ENCODE measurements around the gene ELOVL5.
"Not testable (repeated sequence)": the region's sequence is repeated elsewhere in the genome, so short reads cannot be mapped to it uniquely, and the experiment has no call there.

ELOVL5 gene, protein sequence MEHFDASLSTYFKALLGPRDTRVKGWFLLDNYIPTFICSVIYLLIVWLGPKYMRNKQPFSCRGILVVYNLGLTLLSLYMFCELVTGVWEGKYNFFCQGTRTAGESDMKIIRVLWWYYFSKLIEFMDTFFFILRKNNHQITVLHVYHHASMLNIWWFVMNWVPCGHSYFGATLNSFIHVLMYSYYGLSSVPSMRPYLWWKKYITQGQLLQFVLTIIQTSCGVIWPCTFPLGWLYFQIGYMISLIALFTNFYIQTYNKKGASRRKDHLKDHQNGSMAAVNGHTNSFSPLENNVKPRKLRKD

DNA sequence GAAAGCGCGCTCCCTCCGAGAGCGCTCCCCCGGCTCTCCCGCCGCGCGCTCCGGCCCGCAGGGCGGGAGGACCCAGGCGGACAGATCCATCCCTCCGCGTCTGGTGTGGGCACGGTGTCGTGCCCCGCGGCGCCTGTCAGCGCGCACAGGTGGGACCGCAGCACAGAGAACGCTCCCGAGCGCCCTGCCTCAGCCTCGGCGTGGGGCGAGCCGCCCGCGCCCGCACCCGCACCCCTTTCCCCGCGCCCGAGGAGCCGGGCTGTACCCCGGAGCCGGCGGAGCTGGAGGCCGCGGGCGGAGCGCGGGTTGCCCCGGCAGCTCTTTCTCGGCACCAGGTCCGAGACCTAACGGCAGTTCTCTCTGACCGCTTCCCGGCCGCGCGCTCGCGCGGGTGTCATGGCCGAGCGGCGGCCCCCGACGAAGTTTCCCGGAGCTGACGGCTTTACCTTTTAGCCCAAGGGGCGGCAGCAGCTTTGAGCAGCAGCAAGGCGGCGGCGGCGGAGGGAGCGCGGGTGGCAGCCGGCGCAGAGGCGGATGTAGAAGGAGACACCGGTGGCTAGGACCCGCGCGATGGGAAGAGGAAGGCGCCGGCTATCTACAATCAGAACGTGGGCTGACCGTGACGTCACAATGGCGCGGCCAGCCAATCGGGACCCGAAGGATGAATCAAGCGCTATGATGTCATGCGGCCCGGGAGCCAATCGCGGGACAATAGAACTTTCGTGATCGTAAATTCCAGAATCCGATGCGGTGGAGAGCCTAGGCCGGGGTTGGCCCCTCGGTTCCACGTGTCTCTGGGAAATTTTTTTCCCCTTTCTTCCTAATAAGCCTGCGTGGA, at the start of gene ELOVL5:
Gene ELOVL5, minus strand, starts transcription at position 580 of the 838 bp plus-strand sequence. CDS start 53,251 bp downstream, outside the sequence.
- peak; percentile 100 for DNase-seq

DNA sequence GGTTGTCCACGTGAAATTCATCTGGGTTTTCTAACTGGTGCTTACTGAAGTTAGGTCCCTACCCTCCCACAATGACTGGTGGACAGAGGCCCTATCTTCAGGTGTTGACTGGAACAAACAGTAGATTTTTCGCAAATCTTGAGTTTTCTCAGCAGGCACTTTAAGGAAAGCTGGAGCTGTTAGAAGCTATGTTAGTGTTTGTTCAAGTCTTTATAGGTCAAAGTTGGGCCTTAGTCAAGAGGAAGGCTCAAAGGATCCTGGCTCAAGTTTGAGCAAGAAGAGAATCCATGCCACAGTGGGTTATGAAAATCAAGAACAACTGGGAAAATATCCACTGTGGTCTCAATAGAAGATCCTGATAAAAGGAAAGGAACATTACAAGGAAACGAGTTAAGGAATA, 48.5 kb upstream of the ELOVL5 start:
- no peak for DNase-seq

DNA sequence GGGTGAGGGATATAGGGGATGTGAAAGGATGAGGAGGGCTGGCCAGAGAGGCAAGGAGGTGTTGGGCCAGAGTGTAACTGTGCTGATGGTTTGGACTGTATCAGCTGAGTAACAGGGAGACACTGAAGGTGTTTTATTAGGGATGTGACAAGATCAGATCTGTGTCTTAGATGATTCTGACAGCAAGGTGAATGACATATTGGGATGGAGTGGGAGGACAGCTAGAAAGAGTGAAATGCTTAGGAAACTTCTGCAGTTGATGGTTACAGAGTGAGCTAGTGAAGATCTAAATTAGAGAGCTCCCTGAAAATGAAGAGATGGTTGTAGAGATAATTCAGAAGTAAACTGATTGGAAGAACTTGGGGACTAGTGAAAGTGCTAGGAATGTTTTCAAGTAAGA, 47.2 kb upstream of the ELOVL5 start:
- DNase-seq, result no peak

DNA sequence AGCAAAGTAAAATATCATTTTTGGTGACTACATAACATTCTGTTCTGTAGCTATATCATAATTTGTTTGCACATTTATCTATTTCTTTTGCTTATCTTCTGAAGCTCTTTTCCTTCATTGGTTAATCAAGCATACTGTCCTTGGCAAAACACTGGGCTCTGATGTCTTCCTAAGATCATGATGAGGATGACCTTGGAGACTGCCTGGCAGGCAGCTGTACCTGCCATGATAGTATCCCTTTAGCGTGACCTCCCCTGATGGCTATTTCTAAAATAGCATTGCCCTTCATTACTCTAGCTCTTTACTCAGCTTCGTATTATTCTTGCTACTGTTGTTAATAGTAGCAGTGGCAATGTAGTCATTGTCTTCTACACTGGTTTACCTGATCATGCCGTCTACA, 46.0 kb upstream of the ELOVL5 start:
- DNase-seq, result no peak

DNA sequence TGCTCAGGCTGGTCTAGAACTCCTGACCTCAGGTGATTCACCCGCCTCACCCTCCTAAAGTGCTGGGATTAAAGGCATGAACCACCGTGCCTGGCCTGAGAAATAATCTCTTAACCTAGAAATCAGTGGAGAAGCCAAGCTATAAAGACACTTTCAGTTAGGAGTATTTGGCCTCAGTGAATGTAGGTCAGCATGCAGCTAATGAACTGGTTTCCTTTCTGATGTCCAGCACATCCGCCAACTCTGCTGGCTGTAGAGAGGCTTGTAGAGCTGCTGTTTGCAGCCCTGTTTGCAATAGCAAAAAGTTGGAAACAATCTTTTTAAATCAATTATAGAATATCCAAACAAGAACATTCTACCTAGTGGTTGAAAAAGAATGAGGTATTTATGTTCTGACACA, 42.4 kb upstream of the ELOVL5 start:
- no peak for DNase-seq

DNA sequence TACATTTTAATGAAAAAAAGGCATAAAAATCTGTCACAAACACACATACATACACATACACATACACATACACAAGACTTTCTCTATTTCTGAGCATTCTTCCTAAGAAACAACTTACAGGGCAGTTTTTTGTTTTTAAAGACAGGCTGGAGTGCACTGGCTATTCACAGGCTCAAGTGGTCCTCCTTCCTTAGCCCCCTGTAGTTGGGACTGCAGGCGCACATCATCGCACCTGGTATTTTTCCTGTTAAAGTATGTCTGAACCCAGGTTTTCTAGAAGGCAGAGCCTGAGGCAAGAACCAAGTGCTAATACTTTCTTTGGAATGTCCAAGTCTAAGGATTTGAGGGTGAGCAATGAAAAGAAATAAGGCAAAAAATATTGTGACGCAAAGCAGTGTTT, 41.3 kb upstream of the ELOVL5 start:
- DNase-seq, result no peak

DNA sequence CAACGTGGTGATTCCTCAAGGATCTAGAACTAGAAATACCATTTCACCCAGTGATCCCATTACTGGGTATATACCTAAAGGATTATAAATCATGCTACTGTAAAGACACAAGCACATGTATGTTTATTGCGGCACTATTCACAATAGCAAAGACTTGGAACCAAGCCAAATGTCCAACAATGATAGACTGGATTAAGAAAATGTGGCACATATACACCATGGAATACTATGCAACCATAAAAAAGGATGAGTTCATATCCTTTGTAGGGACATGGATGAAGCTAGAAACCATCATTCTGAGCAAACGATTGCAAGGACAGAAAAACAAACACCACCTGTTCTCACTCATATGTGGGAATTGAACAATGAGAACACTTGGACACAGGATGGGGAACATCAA, 39.9 kb upstream of the ELOVL5 start:
- DNase-seq, result not testable (repeated sequence)

DNA sequence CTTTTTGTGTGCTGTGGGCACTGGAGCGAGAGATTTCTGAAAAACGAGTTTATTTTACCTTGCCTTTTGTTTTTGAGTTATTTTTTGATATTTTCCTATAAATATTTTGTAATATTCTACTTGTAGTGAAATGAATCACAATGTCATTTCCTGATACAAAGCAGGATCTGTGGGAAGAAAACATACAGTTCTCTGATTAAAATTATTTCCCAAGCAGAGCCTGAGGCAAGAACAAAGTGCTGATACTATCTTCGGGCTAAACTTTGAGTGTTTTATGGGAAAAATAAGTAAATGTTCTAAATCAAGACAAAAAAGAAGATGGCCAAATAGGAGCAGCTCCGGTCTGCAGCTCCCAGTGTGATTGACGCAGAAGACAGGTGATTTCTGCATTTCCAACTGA, 33.7 kb upstream of the ELOVL5 start:
- DNase-seq, result no peak

DNA sequence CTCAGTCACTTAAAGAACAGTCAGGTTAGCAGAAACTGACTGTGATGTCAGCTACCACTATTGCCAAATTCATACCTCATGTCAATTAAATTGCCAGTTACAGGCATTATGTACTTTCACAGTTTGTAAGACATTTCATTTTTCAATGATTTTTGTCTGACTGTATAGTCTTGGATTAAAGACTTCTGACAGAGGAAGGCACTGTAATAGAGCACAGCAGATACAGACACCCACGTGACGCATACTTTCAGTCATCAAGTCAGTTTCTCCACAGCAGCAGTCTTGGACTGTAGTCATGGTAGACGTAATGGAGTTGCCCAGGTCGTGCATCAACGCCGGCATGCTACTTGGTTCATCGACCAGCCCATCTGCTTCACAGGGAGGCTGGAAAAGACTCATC, 29.5 kb upstream of the ELOVL5 start:
- no peak for DNase-seq

DNA sequence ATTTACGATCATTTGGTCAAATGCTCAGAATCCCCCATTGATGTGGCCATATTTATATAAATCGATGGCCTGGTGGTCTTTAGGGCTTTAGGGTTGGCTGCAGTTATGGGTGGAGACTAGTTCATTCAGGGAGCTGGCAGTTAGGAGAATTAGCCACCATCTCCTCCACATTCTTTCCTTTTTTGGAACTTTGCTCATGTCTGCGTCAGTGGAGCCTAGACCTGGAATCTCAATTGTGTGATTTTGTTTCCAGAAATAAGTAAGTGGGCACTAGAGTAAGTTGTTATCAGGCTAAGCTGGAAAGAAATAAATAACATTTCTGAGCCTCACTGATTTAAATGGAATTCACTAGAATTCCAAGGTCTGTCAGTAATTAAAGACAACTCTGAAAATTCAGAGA, 29.0 kb upstream of the ELOVL5 start:
- DNase-seq, result no peak

DNA sequence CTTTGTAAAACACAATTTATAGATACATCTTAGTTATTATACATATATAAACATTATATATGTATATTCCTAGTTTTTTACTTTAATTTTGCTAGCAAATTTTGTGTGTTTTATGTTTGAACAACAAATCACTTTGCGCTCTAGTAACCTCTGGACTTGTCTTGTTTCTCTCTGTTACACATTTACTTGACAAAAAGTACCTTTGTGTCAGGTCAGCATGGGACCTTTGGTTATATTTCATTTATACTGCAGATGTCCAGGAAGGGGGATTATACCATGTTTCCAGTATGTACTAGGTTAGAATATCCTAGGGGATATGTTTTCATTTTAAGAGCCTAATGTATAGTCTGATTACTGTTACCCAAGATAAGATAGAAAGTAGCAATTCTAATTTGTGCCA, 28.5 kb upstream of the ELOVL5 start:
- DNase-seq, result no peak

DNA sequence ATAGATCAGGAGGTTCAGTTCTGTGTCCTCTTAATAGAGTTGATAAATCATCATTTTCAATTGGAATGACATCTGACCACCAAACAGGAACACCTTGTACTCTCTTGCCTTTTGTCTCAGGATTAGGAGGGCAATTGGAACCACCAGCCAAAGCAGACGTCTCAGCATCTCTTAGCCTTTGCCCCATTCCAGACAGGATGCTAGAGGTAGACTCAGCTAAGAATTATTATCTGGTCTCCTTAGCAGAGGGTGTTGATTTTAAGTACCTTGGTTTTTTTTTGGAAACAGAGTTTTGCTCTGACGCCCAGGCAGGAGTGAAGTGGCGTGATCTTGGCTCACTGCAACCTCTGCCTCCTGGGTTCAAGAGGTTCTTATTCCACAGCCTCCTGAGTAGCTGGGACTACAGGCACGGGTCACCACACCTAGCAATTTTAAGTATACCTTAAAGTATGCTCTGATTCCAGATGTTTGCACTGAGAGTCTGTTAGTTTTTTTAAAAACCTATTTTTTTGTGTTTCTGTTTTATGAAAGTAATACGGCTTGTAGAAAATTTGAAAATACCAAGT, 28.0 kb upstream of the ELOVL5 start:
- no peak for DNase-seq

DNA sequence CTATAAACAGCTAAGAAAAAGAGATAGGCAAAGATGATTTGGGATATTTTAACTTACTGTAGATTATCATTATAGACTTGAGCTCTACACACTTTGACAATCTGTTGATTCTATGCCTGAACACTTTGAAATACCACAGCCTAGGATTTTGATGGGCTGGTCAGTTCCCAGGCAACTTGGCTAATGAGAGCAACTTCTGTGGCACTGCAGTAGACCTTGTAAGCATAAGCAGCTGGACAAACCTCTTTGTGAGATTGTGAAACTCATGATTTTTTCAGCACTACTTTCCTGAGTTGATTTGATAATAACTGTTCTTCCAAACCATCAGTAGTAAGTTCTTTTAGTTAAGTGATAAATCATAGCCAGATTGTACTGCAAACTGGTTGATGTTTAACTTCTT, 27.1 kb upstream of the ELOVL5 start:
- no peak for DNase-seq

DNA sequence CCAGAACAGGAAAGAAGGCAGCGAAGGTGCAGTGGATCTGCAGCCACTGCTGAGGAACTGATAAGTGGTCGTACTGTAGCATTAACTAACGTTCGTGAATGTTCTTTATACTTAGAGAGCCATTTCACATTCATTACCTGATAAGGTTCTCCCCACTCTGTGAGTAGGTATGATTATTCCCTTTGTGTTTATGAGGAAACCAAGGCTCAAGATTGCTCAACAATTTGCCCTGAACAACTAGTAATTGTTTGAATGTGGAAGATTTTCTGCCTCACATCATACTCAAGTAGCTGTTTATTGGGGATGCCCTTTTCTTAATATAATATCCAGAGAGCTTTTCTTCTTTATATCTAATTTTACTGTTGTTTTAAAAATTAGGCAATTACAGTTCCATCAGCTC, 24.9 kb upstream of the ELOVL5 start:
- DNase-seq, result no peak

DNA sequence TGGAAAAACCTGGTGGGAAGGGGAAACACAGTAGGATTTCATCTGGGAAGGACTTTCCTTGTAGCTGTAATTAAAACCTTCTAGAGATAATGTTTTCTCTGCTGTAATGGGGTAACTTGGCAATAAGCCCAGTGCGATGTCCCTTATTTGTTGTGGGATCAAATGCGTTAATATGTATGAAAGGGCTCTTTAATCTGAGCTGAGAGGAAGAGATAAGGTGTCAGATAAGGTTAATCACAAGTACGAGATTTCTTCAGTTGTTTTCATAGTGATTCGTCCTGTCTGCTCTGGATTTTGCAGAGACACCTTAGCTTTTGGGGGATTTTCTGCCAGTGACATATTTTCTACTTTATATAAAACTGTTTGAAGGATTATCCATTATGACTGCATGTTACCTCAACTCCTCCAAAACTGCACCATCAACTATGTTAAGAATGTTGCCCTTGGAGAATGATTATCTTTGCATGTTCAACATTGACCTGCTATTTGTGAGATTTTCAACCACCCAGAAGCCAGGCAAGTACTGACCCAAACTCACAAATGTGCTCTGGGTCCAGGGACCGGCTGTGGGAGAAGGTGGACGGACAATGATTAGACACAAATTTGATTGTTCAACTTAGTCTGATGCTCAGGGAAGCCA, 21.2 kb upstream of the ELOVL5 start:
- DNase-seq, result no peak

DNA sequence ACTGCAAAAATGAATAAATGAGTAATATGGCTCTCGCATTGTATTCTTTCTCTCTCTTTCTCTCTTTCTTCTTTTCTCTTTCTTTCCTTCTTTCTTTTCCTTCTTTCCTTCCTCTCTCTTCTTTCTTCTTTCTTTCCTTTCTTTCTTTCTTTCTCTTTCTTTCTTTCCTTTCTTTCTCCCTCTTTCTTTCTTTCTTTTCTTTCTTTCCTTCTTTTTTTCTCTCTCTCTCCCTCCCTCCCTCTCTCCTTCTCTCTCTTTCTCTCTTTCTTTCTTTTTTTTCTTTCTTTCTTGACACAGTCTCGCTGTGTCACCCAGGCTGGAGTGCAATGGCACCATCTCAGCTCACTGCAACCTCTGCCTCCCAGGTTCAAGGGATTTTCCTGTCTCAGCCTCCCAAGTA, 20.3 kb upstream of the ELOVL5 start:
- no peak for DNase-seq

DNA sequence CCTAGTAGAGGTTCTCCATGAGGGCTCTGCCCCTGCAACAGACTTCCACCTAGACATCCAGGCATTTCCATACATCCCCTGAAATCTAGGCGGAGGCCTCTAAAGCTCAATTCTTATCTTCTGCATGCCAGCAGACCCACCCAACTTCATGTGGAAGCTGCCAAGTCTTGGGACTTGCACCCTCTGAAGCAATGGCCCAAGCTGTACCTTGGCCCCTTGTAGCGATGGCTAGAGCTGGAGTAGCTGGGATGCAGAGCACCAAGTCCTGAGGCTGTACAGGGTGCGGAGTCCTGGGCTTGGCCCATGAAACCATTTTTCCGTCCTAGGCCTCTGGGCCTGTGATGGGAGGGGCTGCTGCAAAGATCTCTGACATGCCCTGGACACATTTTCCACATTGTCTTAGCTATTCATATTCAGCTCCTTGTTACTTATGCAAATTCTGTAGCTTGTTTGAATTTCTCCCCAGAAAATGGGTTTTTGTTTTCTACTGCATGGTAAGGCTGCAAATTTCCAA, 17.4 kb upstream of the ELOVL5 start:
- DNase-seq, result no peak

DNA sequence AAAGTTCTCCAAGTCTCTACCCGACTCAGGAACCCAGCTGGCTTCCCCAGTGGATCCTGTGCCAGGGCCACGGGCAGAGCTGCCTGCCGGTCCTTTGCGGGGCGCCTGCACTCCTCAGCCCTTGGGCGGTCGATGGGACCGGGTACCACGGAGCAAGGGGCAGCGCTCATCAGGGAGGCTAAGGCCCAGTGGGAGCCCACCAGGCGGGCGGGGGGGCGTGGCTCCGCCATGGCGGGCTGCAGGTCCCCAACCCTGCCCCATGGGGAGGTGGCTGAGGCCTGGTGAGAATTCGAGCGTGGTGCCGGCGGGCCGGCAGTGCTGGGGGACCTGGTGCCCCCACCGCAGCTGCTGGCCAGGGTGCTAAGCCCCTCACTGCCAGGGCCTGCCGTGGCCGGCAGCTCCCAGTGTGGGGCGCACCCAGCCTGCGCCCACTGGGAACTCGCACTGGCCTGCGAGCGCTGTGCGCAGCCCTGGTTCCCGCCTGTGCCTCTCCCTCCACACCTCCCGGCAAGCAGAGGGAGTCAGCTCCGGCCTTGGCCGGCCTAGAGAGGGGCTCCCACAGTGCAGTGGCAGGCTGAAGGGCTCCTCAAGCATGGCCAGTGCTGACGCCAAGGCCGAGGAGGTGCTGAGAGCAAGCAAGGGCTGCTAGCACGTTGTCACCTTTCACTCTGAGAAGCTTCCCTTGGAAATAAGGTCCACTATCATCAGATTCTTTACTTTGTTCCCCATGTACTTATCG, 14.8 kb upstream of the ELOVL5 start:
- DNase-seq, result no peak

DNA sequence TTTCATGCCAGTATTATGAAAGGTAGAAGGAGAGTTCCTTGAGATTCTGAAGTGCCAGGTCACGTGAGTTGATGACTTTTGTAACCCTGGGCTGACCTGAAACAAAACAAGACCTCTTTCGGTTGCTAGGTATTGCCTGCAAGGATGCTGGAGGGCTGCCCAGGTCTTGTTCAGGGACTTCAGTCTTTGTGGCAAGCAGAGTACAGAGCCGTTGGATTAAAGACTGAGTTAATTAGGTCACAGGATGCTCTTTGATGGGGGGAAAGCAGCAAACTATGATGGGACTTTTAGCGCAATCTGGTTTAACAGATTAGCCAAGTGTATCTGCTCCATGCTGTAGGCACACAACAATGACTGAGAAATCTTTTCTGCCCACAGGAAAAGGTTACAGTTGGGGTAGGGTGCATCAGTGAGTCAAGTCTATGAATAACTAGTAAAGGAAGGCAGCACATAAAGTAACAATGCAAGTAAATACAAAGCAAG, 12.8 kb upstream of the ELOVL5 start:
- DNase-seq, result no peak

DNA sequence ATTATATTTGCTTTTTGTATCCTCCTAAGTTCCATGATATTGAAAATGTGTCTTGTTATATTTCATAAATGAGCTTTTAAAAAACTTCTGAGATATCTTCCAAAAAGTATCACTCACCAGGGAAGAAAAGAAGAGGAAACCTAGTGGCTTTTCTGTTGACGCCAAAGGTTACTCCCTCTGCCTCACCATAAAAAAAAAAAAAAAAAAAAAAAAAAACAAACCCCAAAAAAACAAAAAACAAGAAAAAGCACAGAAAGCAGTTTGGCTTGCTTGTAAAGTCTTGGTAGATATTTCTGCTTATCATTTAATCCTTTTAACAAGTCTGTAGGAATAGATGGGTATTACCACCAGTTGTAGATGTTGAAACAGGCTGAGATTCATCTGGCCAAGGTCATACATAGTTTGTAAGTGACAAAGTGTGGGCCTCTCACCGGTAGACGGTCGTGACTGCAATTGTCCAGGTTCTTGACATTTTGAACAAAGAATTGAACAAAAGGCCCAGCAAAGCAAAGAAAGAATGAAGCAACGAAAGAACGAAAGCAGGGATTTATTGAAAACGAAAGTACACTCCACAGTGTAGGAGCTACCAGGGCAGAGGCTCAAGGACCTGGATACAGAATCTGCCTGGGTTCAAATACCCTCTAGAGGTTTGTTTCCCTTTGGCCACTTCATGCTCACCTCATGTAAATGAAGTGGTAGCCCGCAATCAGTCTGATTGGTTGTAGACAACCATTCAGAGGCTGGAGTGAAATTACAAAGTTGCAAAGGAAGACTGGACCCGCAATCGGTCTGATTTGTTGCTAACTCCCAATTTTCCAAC, 11.6 kb upstream of the ELOVL5 start:
- peak in 2 of 3 donors; percentile 24 to 41 for DNase-seq

DNA sequence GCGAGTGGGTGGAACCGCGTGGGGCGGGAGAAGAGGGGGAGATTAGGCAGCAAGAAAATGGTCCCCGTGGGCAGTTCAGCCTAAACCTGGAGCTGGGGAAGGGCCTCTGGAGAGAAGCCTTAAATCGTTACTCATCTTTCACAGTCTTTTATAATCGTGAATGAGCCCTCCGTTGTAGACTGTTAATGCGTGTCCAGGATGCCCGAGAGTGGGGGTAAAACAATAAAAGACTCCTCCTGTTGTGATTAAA, 11.0 kb upstream of the ELOVL5 start:
- DNase-seq, result no peak

Data from suppressor macrophage treated with lipopolysaccharide for 1 hour (primary cell).